Esophagus muscularis mucosa (tissue), 4 donors: ENCODE measurements around the gene MMP17. TPM values are rescaled to one million over a fixed set of nuclear protein-coding genes. Genes with fewer than 3 reads are reported as not detected.

ENCODE experiments used
- DNase-seq: peaks from one replicate; pipeline ENCODE4 v3.0.0-alpha.2; 2017; ENCODE audit errors: extremely low spot score
- H3K27ac ChIP-seq, 4 donors: fragments of 200-600 bp; sonication (generic); replicated peaks in 1 of 4; 1 replicate in 3 of 4; 2 replicates in 1 of 4; pipeline ENCODE4 v1.5.1; 2016 to 2019; ENCODE audit warnings: mild to moderate bottlenecking in 1 of 4
- H3K27me3 ChIP-seq, 4 donors: fragments of 200-600 bp; sonication (generic); one replicate each; pipeline versions ENCODE4 v1.5.1 to v1.6.0; 2016 to 2019
- H3K36me3 ChIP-seq, 4 donors: fragments of 200-600 bp; sonication (generic); one replicate each; pipeline ENCODE4 v1.5.1; 2016 to 2019
- H3K4me1 ChIP-seq, 4 donors: fragments of 200-600 bp; sonication (generic); one replicate each; pipeline ENCODE4 v1.5.1; 2016 to 2019
- H3K4me3 ChIP-seq, 4 donors: fragments of 200-600 bp; sonication (generic); 1 replicate in 2 of 4; 2 replicates in 2 of 4; pipeline ENCODE4 v1.5.1; 2016 to 2019; ENCODE audit warnings: mild to moderate bottlenecking in 4 of 4, moderate library complexity in 1 of 4
- H3K9me3 ChIP-seq, 4 donors: fragments of 200-600 bp; sonication (generic); 1 replicate in 3 of 4; 2 replicates in 1 of 4; pipeline ENCODE4 v1.5.1; 2016 to 2019
- CTCF ChIP-seq, 3 experiments: fragments of 200-600 bp in 2 of 3; fragments of 450-650 bp in 1 of 3; sonication (generic) in 2 of 3; IDR thresholded peaks; one replicate each; pipeline ENCODE4 v1.5.1; 2017 to 2019; ENCODE audit warnings: antibody characterized with exemption in 3 of 3, mild to moderate bottlenecking in 2 of 3, moderate library complexity in 1 of 3
- EP300 ChIP-seq: sonication (generic); formaldehyde crosslinking; IDR thresholded peaks from one replicate; pipeline ENCODE4 v1.6.1; 2017; ENCODE audit warnings: antibody characterized with exemption
- POLR2A ChIP-seq: fragments of 450-650 bp; IDR thresholded peaks from one replicate; pipeline ENCODE4 v1.6.1; 2017; ENCODE audit warnings: antibody characterized with exemption, moderate library complexity, mild to moderate bottlenecking, low read depth
- POLR2AphosphoS5 ChIP-seq, 2 donors: sonication (generic); formaldehyde crosslinking; IDR thresholded peaks; one replicate each; pipeline ENCODE4 v1.6.1; 2017; ENCODE audit warnings: antibody characterized with exemption in 2 of 2
- WGBS: methylation state at CpG from one replicate; pipeline ENCODE4 v1.1.5; 2018; 5-methylcytosine and 5-hydroxymethylcytosine counted together
- intact Hi-C: fragments of 100-400 bp; cut with DNase I; formaldehyde crosslinking; loops from one replicate; pipeline ENCODE4 v1.15.1; 2023
- total RNA-seq, 4 donors: library from RNA; depleted of rRNA; stranded (reverse); fragments of >200 nt; gene quantifications; one replicate each; pipeline versions ENCODE4 v1.1.0 to v1.2.1, GENCODE V29; 2016

MMP17 gene
- total RNA-seq, 4 donors from 2014 or later, result 2.5 to 5.8 (median 5.1) TPM

- peak overlapping the region; percentile 53 to 68 (median 56) for H3K4me3 ChIP-seq
- TF ChIP-seq POLR2AphosphoS5 (IDR thresholded peaks at IDR 0.05) (no peak), POLR2A (no peak), CTCF (IDR thresholded peaks at IDR 0.05) (no peak), EP300 (no peak)
- DNase-seq, result no peak
- no peaks in the 10 kb centered on the region for H3K9me3 ChIP-seq
- H3K4me1 ChIP-seq, result peaks cover 27 to 59% (median 50%) of the 10 kb centered on the region in 4 donors
- peak overlapping the region; percentile 55 to 84 (median 72) for H3K27ac ChIP-seq
- 8% methylated on average over 13 of the region's 33 CpGs for WGBS
- intact Hi-C loops, result no loop called here
- no peaks in the 10 kb centered on the region for H3K36me3 ChIP-seq
- H3K27me3 ChIP-seq, result peaks cover 3 to 94% (median 40%) of the 10 kb centered on the region in 4 donors
Measured at GRCh38 chr12:131830914-131831571, 2.9 kb downstream of the MMP17 start.

- peak overlapping the region; percentile 55 to 84 (median 72) for H3K27ac ChIP-seq
- no peak for TF ChIP-seq CTCF (IDR thresholded peaks at IDR 0.05)
- no peak for TF ChIP-seq POLR2AphosphoS5 (IDR thresholded peaks at IDR 0.05)
- TF ChIP-seq POLR2A, result no peak
- TF ChIP-seq EP300, result no peak
- intact Hi-C loops, result no loop called here
- peaks cover 27 to 59% (median 50%) of the 10 kb centered on the region in 4 donors for H3K4me1 ChIP-seq
- peak overlapping the region; percentile 53 to 68 (median 56) for H3K4me3 ChIP-seq
- H3K36me3 ChIP-seq, result no peaks in the 10 kb centered on the region
- 38% methylated on average over 8 of the region's 16 CpGs for WGBS
- no peaks in the 10 kb centered on the region for H3K9me3 ChIP-seq
- peaks cover 3 to 91% (median 40%) of the 10 kb centered on the region in 4 donors for H3K27me3 ChIP-seq
- no peak for DNase-seq
Measured at GRCh38 chr12:131831635-131832041, 3.4 kb downstream of the MMP17 start.

- intact Hi-C loops, result no loop called here
- 45% methylated on average over 11 of the region's 31 CpGs for WGBS
- Histone ChIP-seq H3K27me3 (peaks cover 3 to 91% (median 39%) of the 10 kb centered on the region in 4 donors), H3K9me3 (no peaks in the 10 kb centered on the region), H3K36me3 (no peaks in the 10 kb centered on the region), H3K27ac (peak overlapping the region; percentile 35 to 84 (median 49)), H3K4me3 (peak overlapping the region; percentile 40 to 53 (median 47)), H3K4me1 (peaks cover 27 to 56% (median 47%) of the 10 kb centered on the region in 4 donors)
- DNase-seq, result no peak
- TF ChIP-seq POLR2AphosphoS5 (IDR thresholded peaks at IDR 0.05), result no peak
- TF ChIP-seq CTCF (IDR thresholded peaks at IDR 0.05), result no peak
- no peak for TF ChIP-seq EP300
- no peak for TF ChIP-seq POLR2A
Measured at GRCh38 chr12:131832321-131833231, 4.4 kb downstream of the MMP17 start.

- Histone ChIP-seq H3K27ac (no peak overlapping the region), H3K4me3 (no peak overlapping the region), H3K4me1 (peaks cover 22 to 50% (median 40%) of the 10 kb centered on the region in 4 donors), H3K27me3 (peaks cover 0 to 92% (median 36%) of the 10 kb centered on the region in 4 donors), H3K36me3 (no peaks in the 10 kb centered on the region), H3K9me3 (no peaks in the 10 kb centered on the region)
- 87% methylated on average over 6 of the region's 23 CpGs for WGBS
- TF ChIP-seq EP300 (no peak), POLR2AphosphoS5 (IDR thresholded peaks at IDR 0.05) (no peak)
- intact Hi-C loops, result no loop called here
- no peak for DNase-seq
Measured at GRCh38 chr12:131833288-131833895, 5.2 kb downstream of the MMP17 start.
